GM18951 (cell line): Measurements from ENCODE around the gene RNU4-1.

Experiments used
- POLR2A ChIP-seq: IDR thresholded peaks from 4 replicates; pipeline ENCODE4 v1.6.1; 2011; ENCODE audit warnings: mild to moderate bottlenecking; ENCODE audit not compliant: insufficient read length, insufficient read depth; ENCODE audit errors: extremely low read depth
- in situ Hi-C: fragments of 300-500 bp; cut with MboI; formaldehyde crosslinking; loops from one replicate; pipeline ENCODE4 v1.12.0; 2022; ENCODE audit warnings: low sequenced_read_pairs, mixed read lengths, inconsistent platforms; ENCODE audit not compliant: unreplicated experiment

Gene RNU4-1

DNA sequence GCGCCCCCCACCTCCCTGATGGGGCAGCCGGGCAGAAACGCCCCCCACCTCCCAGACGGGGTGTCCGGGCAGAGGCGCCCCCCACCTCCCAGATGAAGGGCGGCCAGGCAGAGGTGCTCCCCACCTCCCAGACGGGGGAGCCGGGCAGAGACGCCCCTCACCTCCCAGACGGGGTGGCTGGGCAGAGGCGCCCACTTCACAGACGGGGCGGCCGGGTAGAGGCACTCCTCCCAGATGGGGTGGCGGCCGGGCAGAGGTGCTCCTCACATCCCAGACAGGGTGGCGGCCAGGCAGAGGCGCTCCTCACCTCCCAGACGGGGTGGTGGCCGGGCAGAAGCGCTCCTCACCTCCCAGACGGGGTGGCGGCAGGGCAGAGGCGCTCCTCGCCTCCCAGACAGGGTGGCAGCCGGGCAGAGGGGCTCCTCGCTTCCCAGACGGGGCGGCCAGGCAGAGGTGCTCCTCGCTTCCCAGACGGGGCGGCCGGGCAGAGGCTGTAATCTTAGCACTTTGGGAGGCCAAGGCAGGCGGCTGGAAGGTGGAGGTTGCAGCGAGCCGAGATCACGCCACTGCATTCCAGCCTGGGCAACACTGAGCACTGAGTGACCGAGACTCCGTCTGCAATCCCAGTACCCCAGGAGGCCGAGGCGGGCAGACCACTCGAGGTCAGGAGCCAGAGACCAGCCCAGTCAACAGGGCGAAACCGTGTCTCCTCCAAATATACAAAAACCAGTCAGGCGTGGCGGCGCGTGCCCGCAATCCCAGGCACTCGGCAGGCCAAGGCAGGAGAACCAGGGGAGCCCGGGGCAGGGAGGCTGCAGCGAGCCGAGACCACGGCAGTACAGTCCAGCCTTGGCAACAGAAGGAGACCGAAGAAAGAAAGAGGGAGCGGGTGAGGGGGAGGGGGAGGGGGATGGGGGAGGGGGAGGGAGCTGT is 14.6 kb downstream of the RNU4-1 start:
- in situ Hi-C loops = no loop called here
- TF ChIP-seq POLR2A = no peak

DNA sequence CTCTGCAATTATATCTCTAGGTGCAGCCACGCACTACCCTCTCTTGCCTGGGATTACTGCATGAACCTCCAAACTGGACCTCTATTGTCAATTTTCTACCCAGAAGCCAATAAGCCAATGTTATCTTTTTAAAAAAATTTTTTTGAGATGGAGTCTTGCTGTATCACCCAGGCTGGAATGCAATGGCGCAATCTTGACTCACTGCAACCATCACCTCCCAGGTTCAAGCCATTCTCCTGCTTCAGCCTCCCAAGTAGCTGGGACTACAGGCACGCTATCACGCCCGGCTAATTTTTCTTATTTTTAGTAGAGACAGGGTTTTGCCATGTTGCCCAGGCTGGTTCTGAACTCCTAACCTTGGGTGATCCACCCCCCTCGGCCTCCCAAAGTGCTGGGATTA is 16.3 kb downstream of the RNU4-1 start:
- in situ Hi-C loops = no loop called here
- no peak for TF ChIP-seq POLR2A

DNA sequence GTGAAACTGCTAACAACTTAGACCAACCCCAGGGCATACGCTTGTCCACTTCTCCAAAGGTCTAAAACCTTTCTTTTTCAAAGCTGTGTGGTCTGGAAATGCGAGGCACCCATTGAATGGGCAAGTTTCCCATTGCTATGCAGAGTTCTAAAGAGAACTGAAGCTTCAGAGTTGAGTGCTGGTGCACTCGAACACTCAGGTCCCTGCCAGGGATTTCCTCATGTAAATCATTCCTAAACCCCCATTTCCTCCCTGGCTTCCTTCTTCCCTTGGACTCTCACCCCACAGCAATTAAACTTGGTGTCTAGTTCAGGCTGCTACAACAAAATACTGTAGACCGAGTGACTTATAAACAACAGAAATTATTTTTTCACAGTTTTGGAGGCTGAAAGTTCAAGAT is 25.3 kb downstream of the RNU4-1 start:
- TF ChIP-seq POLR2A = no peak
- in situ Hi-C loops = loop anchor here (5.0 kb wide), 1 partner anchor 35 kb away; no protein-coding TSS in a partner anchor

DNA sequence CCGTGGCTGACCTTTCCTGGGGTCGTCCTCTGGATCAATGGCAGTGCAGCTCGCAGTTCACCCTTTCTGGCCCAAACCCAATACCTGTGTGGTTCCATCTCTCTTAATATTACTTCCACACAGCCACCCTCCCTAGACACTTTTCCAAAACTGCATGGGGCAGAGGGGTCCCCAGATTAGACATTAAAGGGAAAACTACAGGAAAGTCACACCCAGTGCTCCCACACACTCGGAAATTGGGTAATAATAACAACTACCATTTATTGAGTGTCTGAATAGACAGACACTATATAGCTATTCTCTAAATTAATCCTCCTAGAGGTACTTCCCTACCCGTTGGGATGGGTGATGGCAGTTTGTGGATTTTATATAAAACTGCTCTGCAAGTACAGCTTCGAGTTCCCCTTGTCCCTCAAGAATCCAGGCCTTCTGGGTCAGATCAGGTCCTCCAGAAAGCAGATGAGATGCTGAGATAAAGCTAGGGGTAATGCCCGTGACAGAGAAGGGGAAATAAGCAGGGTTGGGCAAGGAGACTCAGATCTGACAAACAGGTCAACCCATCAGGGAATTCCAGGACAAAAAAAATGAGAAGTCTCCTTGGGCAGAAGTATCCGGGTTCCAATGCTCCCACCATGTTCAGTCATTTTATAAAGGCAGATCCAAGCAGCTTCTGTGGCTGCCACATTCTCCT is 26.7 kb downstream of the RNU4-1 start:
- in situ Hi-C loops = loop anchor here (5.0 kb wide), 1 partner anchor 34 kb away; no protein-coding TSS in a partner anchor
- no peak for TF ChIP-seq POLR2A

DNA sequence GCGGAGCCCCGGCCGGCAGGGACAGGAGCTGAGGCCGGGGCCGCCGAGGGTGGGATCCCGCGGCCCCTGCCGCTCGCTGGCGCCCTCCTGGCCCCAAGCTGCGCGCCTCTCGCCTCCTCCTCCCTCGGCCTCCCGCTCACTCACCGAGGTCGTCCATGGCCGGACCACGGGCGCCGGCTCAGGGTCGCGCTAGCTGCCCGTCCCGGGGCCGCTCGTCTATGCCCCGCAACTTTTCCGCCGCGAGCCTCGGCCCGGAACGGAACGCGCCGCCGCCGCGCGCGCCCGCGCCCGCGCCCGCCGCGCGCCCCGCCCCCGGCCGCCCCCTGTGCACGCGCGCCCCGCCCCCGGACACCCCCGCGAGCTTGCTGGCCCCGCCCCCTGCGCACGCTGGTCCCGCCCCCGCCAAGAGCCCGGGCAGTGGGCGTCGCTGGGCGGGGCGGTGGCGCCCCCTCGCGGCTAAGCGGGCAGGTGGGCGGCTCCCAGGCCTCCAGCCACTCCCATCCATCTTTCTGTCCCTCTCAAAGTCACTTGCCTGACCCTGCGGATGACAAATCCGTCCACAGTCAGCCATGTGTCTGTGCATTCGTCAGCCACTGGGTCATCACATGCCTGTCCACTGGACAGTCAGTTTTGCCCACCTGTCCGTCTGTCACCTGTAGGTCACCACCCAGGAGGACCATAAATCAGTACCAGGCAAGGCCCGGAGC is 27.4 kb downstream of the RNU4-1 start, which contains the start of gene PXN:
TSS of gene PXN (minus strand) at position 258 of the 707 bp plus-strand sequence. CDS start at position 157, 101 bp downstream.
- in situ Hi-C loops = loop anchor here (5.0 kb wide), 1 partner anchor 33 kb away; no protein-coding TSS in a partner anchor
- peak; percentile 64 for TF ChIP-seq POLR2A

DNA sequence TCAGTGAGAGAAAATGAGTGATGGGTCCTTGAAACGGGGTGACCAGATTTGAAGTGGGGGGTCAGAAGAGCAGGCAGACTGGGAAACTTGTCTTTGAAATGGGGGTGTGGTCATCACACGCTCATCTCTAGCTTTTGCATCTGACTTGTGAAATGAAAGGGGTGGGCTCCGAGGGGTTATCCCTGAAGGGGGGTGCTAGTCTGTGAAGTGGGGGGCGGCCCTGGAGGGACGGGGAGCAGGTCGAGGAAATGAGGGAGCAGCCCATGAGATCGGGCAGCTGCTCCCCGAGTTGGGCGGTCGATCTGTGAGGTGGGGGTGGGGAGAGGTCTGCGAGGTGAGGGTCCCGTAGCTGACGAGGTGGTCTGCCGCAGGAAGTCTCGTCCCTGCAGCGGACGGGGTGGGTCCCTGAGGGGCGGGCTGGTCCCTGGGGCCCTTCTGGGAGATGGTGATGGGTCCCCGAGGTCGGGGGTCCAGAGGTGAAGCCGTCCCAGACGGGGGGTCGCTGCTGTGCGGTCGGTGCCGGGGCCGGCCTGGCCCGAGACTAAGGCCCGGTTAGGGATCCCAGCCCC is 28.0 kb downstream of the RNU4-1 start:
- no peak for TF ChIP-seq POLR2A
- in situ Hi-C loops = loop anchor here (5.0 kb wide), 1 partner anchor 33 kb away; no protein-coding TSS in a partner anchor

DNA sequence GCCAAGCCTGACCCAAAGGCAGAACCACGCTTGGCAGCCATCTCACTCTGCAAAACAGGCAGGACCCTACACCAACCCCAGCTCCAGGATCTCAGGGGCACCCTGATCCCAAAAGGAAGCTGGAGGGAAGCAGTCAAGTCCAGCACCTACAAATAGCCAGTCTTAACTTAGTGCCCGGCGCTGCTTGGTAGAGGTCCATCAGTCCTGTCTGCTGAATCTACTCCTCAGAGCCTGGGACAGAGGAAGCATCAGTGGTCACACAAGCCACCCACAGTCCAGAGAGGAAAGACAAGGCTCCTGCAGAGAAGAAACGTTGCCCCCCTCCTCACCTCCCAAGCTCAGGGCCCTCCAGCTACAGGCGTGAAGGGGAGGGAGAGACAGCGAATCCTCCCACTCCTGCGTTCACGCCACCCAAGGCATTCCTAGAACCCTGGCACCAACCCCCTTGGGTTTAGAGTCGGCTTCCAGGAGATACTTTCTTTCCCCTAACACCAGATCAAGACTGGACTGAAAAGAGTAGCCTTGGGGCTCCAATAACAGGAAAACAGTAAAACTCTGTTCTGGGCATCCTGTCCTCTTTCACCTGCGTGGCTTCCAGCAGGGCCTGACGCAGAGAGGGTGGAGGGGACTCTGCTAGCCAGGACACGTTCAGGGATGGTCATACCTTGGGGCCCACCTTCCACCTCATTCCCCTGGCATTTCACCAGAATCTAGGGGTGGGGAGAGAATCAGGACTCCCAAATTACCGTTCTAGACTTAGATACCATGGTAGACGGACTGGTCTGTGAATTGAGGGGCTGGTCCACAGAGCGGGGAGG is 28.7 kb downstream of the RNU4-1 start:
- TF ChIP-seq POLR2A = no peak
- in situ Hi-C loops = no loop called here

DNA sequence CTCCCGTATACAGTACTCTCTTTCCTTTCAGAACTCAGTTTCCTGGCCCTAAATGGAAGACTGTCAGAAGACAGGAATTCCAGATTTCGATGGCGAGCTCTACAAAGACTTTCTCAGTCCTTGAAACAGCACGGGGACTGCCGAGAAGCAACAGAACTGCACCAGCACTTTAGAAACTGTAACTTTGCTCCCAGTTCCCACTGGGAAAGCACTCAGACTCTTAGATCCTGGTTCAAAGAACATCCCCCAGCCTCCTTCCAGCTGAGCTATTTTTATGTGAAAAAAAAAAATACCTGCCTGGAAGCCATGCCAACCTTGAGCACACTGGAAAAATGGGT is 29.3 kb downstream of the RNU4-1 start:
- TF ChIP-seq POLR2A = no peak
- in situ Hi-C loops = no loop called here

DNA sequence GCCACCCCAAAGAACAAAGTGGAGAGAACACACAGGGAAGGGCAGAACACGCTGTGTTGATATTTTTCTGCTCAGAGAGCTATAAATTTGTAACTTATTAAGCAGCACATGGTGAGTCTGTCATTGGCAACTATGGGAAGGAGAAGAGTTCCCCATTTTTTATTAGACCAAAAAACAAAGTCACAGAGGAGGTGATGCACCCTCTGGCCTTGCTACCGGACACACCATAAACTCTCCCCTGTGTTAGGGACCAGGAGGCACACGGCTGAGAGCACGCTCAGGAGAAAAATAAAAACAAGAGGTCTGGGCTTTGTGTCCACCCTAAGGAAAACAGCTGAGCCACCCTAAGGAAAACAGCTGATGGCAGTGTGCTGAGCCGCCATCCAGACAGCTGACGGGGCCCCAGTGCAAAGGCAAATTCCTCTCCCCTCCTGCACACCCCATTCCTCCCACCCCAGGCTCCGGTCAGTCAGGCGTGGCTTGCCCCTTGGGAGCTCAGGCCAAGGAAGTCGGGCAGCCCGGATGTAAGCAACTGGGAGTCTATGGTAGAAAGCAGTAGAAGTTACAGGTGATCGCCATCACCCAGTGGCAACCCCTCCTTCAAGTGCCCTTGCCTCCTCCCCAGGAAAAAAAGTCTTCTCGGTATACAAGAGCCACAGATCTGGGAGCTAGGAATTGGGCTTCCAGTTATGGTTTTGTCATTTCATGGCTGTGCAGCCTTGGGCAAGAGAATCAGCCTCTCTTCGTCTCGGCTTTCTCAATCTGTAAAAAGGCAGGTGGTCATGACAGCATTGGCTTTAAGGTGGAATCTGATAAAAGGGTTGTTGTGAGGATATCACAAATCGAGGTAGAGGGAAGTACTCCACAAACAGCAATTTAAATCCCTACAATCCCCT is 29.9 kb downstream of the RNU4-1 start:
- in situ Hi-C loops = no loop called here
- TF ChIP-seq POLR2A = no peak

DNA sequence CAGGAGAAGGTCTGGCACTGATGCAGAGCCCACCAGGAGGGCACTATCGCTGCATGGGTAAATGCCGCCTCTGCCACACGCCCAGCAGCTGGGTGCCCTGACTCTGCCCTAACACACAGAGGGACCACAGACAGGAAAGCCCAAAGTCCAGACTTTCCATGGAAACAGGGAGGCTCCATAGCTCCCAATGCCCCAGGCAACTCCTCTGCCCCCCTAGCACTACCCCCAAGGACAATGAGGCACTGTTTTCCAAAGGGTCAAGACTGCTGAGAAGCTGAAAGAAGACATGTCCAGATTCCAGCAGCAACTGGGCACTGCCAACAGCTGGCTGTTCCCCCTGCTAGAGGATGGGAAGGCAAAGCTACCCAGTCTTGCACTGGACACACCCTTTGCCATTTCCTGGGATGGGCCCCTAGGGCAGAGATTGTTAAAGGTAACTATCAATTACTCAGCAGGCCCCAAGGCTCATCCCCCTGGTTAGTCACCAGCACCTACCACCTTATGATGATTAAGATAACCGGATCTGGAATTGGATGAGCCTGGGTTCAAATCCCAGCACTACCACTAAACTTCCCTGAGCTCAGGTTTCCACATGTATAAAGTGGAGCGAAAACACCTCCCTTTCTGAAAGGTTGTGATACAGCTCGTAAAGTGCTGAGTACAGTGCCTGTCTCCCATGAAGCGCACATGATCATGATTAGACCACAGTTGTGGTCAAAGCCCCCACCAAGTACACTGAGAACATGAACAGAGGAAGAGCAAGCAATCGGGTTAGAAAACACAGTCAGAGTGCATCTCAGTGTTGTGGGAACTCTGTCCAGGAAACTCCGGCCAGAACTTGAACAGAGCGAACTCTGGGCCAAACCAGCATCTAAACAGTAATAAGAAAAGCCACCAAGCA is 30.8 kb downstream of the RNU4-1 start:
- in situ Hi-C loops = no loop called here
- no peak for TF ChIP-seq POLR2A
